RWPE1 (cell line): Measurements from ENCODE around the gene PRKAR1A.

Experiments
- CTCF ChIA-PET: fragments of 350-600 bp; sonication (Branson Sonifier 250); formaldehyde crosslinking; extraction: SDS; loops from one replicate; lab custom pipeline; 2021; lab: Yijun Ruan, JAX
- POLR2A ChIA-PET: fragments of 400-600 bp; formaldehyde crosslinking; extraction: SDS; loops from one replicate; lab custom pipeline; 2020; ENCODE audit warnings: antibody characterized with exemption; ENCODE audit not compliant: low non-redundant PET; lab: Yijun Ruan, JAX
- DNase-seq: peaks from one replicate; pipeline ENCODE4 v3.0.0; 2012; ENCODE audit warnings: low spot score
- H3K27ac ChIP-seq: fragments of 450-650 bp; 2 replicates; pipeline ENCODE4 v1.5.1; 2017
- CTCF ChIP-seq: fragments of 450-650 bp; conservative IDR thresholded peaks from 2 replicates; pipeline ENCODE4 v1.5.1; 2017; ENCODE audit warnings: low read depth, mild to moderate bottlenecking

PRKAR1A gene

GRCh38 chr17:68539548-68540467 lies 27.6 kb downstream of the PRKAR1A start:
- no peak for DNase-seq
- ChIA-PET CTCF (interaction anchor here (0.6 to 1.1 kb wide), 3 partner anchors 60 to 1643 kb away, joined by 3 to 4 read pairs (median 3); no protein-coding TSS in a partner anchor), POLR2A (interaction anchor here (0.5 kb wide), 1 partner anchor 777 kb away, joined by 4 read pairs; no protein-coding TSS in a partner anchor)
- peak overlapping the region; percentile 15 for H3K27ac ChIP-seq
- TF ChIP-seq CTCF, result peak; percentile 31

- ChIA-PET CTCF (interaction anchor here (0.7 kb wide), 1 partner anchor 28 kb away, joined by 3 read pairs; no protein-coding TSS in a partner anchor), POLR2A (no interaction called here)
- H3K27ac ChIP-seq, result peak overlapping the region; percentile 15; the same call in 1 of the 2 replicates
- DNase-seq, result no peak
- TF ChIP-seq CTCF, result no peak
Measured at GRCh38 chr17:68540981-68541380, 28.8 kb downstream of the PRKAR1A start.

- DNase-seq, result no peak
- POLR2A ChIA-PET, result no interaction called here
- CTCF ChIA-PET, result interaction anchor here (0.7 kb wide), 1 partner anchor 28 kb away, joined by 3 read pairs; no protein-coding TSS in a partner anchor
- TF ChIP-seq CTCF, result no peak
- H3K27ac ChIP-seq, result no peak overlapping the region
Measured at GRCh38 chr17:68541816-68542215, 29.6 kb downstream of the PRKAR1A start.

- ChIA-PET POLR2A (no interaction called here), CTCF (no interaction called here)
- TF ChIP-seq CTCF, result no peak
- peak; percentile 18 for DNase-seq
- peak overlapping the region; percentile 62 for H3K27ac ChIP-seq
Measured at GRCh38 chr17:68542698-68543463, 30.7 kb downstream of the PRKAR1A start.

GRCh38 chr17:68544111-68544915 lies 32.1 kb downstream of the PRKAR1A start:
- POLR2A ChIA-PET, result no interaction called here
- no peak overlapping the region; the same call in 1 of the 2 replicates for H3K27ac ChIP-seq
- DNase-seq, result no peak
- TF ChIP-seq CTCF, result no peak
- CTCF ChIA-PET, result no interaction called here
